DMS 273 treated with DMSO at 0.1 percent for 48 hours (cell line): Measurements from ENCODE around the gene ATAD3C.
"Not testable (repeated sequence)": the region's sequence is repeated elsewhere in the genome, so short reads cannot be mapped to it uniquely, and the experiment has no call there.

Source experiments
- DNase-seq: peaks from one replicate; lab custom pipeline; 2025; lab: John Stamatoyannopoulos, UW

ATAD3C gene

GRCh38 chr1:1472053-1472876, 22.8 kb downstream of the ATAD3C start:
- DNase-seq: not testable (repeated sequence)

GRCh38 chr1:1476011-1476410, 26.5 kb downstream of the ATAD3C start:
- DNase-seq: not testable (repeated sequence)

GRCh38 chr1:1477206-1477605, 27.7 kb downstream of the ATAD3C start:
- no peak for DNase-seq

GRCh38 chr1:1479547-1480487, 30.3 kb downstream of the ATAD3C start:
- no peak for DNase-seq

DNA sequence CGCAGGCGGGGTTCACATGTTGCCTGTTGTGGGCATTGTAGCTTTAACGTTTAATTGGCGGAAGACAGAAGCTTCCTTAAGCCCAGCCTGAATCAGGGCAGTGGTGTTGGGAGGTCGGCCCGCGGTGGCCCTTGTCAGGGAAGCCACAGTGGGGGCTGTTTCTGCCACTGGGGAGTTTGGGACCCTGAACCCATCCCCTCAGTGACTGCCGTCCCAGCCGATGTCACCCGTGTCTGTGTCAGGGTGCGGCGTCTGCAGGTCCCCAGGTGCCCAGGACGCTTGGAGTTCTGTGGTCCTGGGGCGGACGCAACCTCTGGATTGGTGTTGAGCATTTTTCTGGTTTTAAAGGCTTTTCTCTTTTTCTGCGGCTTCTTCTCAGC, 31.0 kb downstream of the ATAD3C start:
- DNase-seq: not testable (repeated sequence)

DNA sequence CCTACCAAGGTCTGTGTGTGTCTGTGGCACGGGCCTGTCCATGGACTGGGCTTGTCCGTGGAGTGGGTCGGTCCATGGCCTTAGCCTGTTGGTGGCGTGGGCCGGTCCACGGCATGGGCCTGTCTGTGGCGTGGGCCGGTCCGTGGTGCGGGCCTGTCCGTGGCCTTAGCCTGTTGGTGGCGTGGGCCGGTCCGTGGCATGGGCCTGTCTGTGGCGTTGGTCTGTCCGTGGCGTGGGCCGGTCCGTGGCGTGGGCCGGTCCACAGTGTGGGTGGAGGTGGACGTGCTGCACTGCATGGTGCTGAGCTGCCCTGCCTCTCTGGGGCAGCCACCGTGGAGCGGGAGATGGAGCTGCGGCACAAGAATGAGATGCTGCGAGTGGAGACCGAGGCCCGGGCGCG, 32.3 kb downstream of the ATAD3C start:
- not testable (repeated sequence) for DNase-seq

DNA sequence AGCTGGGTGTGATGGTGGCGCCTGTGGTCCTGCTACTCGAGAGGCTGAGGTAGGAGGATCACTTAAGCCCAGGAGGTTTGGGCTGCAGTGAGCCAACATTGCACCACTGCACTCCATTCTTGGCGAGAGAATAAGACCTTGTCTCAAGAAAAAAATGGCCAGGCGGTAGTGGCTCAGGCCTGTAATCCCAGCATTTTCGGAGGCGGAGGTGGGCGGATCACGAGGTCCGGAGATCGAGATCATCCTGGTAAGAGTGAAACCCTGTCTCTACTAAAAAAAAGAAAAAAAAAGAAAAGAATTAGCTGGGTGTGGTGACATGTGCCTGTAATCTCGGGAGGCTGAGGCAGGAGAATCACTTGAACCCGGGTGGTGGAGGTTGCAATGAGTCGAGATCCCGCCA, 33.4 kb downstream of the ATAD3C start:
- no peak for DNase-seq

DNA sequence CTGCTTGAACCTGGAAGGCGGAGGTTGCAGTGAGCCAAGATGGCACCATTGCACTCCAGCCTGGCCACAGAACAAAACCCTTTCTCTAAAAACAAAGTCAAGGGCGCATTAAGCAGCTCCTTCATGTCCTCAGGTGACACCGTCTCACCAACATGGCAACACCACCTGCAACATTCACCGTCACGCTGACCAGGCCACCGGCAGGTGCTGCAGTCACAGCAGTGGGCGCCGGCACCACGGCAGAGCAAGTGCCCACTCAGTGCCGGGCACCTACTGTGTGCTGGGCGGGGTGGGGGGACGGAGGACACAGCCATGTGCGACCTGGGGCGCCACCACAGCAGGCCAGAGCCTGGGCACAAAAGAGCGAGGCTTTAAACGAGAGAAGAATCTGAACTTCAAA, 34.2 kb downstream of the ATAD3C start:
- DNase-seq: no peak

- DNase-seq: not testable (repeated sequence)
Observed at GRCh38 chr1:1484976-1485750, 35.7 kb downstream of the ATAD3C start.

- not testable (repeated sequence) for DNase-seq
Observed at GRCh38 chr1:1485755-1486317, 36.3 kb downstream of the ATAD3C start.

- no peak for DNase-seq
Observed at GRCh38 chr1:1487701-1488100, 38.2 kb downstream of the ATAD3C start.

DNA sequence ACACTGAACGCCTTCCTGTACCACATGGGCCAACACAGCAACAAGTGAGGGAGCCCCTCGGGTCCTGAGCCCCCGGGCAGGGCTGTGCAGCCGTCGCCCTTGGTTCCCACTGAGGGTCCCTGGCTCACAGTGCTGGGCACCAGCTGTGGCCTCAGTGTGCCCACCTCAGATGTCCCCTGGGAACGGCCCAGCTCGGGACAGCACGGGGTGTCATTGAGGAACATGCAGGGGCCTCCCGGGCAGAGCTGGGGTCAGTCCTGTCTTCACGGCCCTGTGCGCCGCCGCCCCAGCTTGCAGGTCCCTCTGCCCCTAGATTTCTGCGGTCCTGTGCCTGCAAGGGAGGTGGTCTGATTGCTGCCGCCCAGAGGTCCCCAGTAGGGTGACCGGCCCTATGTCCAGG, 39.7 kb downstream of the ATAD3C start:
- no peak for DNase-seq

DNA sequence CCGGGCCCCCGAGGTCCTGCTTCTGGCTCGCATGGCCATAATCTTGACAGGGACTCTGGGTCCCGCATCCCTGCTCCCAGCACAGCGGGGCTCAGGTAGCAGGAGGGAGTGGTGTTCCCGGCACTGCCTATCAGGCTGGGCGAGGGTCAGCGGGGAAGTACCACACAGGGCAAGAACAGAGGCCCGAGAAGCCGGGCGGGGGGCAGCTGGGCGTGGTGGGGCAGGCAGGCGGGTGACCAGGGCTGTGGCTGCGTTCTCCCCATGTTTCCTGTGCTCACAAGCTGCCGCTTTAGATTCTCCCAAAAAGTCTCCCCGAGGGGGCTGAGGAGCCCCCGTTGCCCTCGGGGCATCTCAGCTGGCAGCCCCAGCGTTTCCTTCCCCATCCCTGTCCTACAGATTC, 40.4 kb downstream of the ATAD3C start:
- DNase-seq: no peak

DNA sequence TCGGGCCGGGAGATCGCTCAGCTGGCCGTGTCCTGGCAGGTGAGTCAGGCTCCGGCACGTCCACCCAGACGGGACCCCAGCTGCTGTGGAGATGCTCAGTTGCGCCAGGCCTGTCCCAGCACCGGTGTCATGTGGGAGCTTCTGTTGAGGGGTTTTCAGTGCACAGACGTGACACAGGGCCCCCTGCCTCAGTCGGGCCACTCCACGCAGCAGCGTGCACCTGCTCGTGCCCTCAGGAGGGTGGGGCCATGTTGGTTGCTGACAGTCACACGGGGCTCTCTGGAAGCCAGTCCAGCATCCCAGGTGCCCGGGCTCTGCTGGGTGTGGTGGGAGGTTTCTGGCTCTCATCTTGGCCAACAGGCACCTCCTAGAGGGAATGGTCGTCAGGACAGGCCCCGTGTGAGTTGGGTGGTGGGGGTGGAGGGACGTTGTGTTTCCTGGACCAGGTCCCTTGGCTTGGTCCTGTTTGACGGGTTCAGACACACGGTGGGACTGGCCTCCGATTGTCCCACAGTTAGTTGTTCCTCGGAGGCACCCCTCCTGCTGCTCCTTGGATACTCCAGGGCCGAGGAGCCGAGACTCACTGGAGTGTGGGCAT, 41.2 kb downstream of the ATAD3C start:
- no peak for DNase-seq

- no peak for DNase-seq
Observed at GRCh38 chr1:1491601-1492000, 42.1 kb downstream of the ATAD3C start.

GRCh38 chr1:1494311-1494710, 44.8 kb downstream of the ATAD3C start:
- DNase-seq: not testable (repeated sequence)

- not testable (repeated sequence) for DNase-seq
Observed at GRCh38 chr1:1495461-1495975, 46.0 kb downstream of the ATAD3C start.

- peak; percentile 10 for DNase-seq
Observed at GRCh38 chr1:1504777-1505365, 55.4 kb downstream of the ATAD3C start.

- not testable (repeated sequence) for DNase-seq
Observed at GRCh38 chr1:1505366-1505798, 55.9 kb downstream of the ATAD3C start.

DNA sequence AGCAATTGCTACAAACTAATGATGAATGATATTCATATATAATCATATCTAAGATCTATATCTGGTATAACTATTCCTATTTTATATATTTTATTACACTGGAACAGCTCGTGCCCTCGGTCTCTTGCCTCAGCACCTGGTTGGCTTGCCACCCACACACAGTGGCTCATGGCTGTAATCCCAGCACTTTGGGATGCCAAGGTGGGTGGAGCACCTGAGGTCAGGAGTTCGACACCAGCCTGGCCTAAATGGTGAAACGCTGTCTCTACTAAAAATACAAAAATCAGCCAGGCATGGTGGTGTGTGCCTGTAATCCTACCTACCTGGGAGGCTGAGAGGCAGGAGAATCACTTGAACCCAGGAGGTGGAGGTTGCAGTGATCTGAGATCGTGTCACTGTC, 56.3 kb downstream of the ATAD3C start:
- not testable (repeated sequence) for DNase-seq

DNA sequence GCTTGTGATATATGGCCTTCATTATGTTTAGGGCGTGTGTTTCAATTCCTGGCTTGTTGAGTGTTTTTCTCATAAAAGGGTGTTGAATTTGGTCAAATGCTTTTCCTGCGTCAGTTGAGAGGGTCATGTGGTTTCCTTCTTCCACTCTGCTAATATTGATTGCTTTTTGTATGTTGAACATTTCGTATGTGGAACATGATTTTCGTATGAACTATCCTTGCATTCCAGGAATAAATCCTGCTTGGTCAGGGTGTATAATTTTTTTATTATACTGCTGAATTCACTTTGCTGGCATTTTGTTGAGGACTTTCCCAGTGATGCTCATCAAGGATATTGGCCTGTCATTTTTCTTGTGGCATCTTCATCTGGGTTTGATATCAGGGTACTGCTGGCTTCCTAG, 57.8 kb downstream of the ATAD3C start:
- no peak for DNase-seq
